Osteocyte (in vitro differentiated cells): ENCODE measurements around the gene SARS2. TPM values are rescaled to one million over a fixed set of nuclear protein-coding genes. Genes with fewer than 3 reads are reported as not detected.

Experiments
- DNase-seq: peaks from one replicate; pipeline ENCODE4 v3.0.0; 2021; ENCODE audit warnings: mixed read lengths; ENCODE audit not compliant: unreplicated experiment; ENCODE audit errors: extremely low spot score
- H3K27ac Mint-ChIP-seq: one replicate; pipeline ENCODE4 v1.8.0; 2021; ENCODE audit warnings: mild to moderate bottlenecking, mixed read lengths; ENCODE audit not compliant: unreplicated experiment
- H3K27me3 Mint-ChIP-seq: one replicate; pipeline ENCODE4 v1.8.0; 2021; ENCODE audit warnings: mixed read lengths; ENCODE audit not compliant: unreplicated experiment
- H3K36me3 Mint-ChIP-seq: one replicate; pipeline ENCODE4 v1.8.0; 2021; ENCODE audit warnings: mixed read lengths; ENCODE audit not compliant: unreplicated experiment
- H3K4me1 Mint-ChIP-seq: one replicate; pipeline ENCODE4 v1.8.0; 2021; ENCODE audit warnings: mixed read lengths; ENCODE audit not compliant: unreplicated experiment
- H3K4me3 Mint-ChIP-seq: one replicate; pipeline ENCODE4 v1.8.0; 2021; ENCODE audit warnings: mild to moderate bottlenecking, moderate library complexity, mixed read lengths; ENCODE audit not compliant: unreplicated experiment
- H3K9me3 Mint-ChIP-seq: one replicate; pipeline ENCODE4 v1.8.0; 2021; ENCODE audit warnings: mixed read lengths; ENCODE audit not compliant: unreplicated experiment
- CTCF ChIP-seq: fragments of 200-600 bp; sonication (generic); IDR thresholded peaks from 2 replicates; pipeline ENCODE4 v1.5.0; 2021; ENCODE audit warnings: antibody characterized with exemption, mild to moderate bottlenecking, moderate library complexity
- total RNA-seq: library from RNA; stranded (reverse); gene quantifications from 2 replicates; pipeline ENCODE4 v1.2.1, GENCODE V29; 2021

Gene SARS2
- total RNA-seq, 1 donor from 2014 or later: 26.7 TPM

- no peaks in the 10 kb centered on the region for H3K27me3 Mint-ChIP-seq
- peaks cover 28% of the 10 kb centered on the region for H3K4me1 Mint-ChIP-seq
- H3K27ac Mint-ChIP-seq: peak overlapping the region; percentile 92
- peak overlapping the region; percentile 97 for H3K4me3 Mint-ChIP-seq
- H3K36me3 Mint-ChIP-seq: no peaks in the 10 kb centered on the region
- no peak for DNase-seq
- no peak for TF ChIP-seq CTCF
- no peaks in the 10 kb centered on the region for H3K9me3 Mint-ChIP-seq
Observed at GRCh38 chr19:38900202-38900629, 30.3 kb downstream of the SARS2 start.

GRCh38 chr19:38899447-38900201 lies 30.9 kb downstream of the SARS2 start, which contains the start of the genes NFKBIB and SIRT2:
Gene NFKBIB, plus strand, starts transcription at chr19:38899969. Its CDS starts 64 bp downstream, at chr19:38900033.
Gene SIRT2, minus strand, starts transcription at chr19:38899618. Its CDS starts 97 bp downstream, at chr19:38899521.
- no peaks in the 10 kb centered on the region for H3K9me3 Mint-ChIP-seq
- peaks cover 28% of the 10 kb centered on the region for H3K4me1 Mint-ChIP-seq
- TF ChIP-seq CTCF: no peak
- DNase-seq: peak; percentile 99
- H3K27me3 Mint-ChIP-seq: no peaks in the 10 kb centered on the region
- H3K36me3 Mint-ChIP-seq: no peaks in the 10 kb centered on the region
- peak within 1 kb of the TSS; percentile 97 for H3K4me3 Mint-ChIP-seq
- H3K27ac Mint-ChIP-seq: peak within 1 kb of the TSS; percentile 92

DNA sequence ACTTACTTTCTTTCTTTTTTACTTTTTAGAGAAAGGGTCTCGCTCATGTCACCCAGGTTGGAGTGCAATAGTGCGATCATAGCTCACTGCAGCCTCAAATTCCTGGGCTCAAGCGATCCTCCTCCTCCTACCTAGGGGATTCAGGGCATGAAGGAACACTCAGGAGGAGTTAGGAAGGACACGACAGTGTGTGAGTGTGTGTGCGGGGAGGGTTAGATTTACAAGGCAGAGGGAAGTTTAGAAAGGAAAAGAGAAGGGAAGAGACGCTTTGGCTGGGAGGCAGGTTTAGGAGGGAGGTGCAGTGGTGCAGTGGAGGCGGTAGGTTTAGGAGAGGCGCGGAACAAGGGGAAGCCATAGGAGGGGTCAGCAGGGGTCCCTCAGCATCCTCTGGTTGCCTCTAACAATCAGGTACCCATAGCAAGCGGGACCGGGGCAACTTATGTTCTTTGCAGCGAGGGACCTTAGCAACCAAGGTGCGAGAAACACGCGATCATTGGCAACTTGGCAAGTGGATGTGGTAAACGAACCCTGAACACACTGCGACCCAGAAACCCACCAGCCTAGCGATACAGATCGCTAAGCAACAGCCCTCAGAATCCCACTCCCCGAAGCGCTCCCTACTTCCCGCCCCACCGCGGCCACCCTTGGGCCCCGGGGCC lies 31.6 kb downstream of the SARS2 start:
- H3K9me3 Mint-ChIP-seq: no peaks in the 10 kb centered on the region
- H3K27me3 Mint-ChIP-seq: no peaks in the 10 kb centered on the region
- no peaks in the 10 kb centered on the region for H3K36me3 Mint-ChIP-seq
- TF ChIP-seq CTCF: no peak
- no peak for DNase-seq
- H3K27ac Mint-ChIP-seq: peak overlapping the region; percentile 91
- H3K4me1 Mint-ChIP-seq: peaks cover 28% of the 10 kb centered on the region
- peak overlapping the region; percentile 97 for H3K4me3 Mint-ChIP-seq

GRCh38 chr19:38894968-38895367 lies 35.6 kb downstream of the SARS2 start:
- peaks cover 6% of the 10 kb centered on the region for H3K36me3 Mint-ChIP-seq
- H3K27me3 Mint-ChIP-seq: no peaks in the 10 kb centered on the region
- H3K27ac Mint-ChIP-seq: no peak overlapping the region
- DNase-seq: no peak
- H3K9me3 Mint-ChIP-seq: no peaks in the 10 kb centered on the region
- no peak for TF ChIP-seq CTCF
- H3K4me3 Mint-ChIP-seq: no peak overlapping the region
- H3K4me1 Mint-ChIP-seq: peaks cover 15% of the 10 kb centered on the region

- H3K27me3 Mint-ChIP-seq: no peaks in the 10 kb centered on the region
- no peak overlapping the region for H3K4me3 Mint-ChIP-seq
- TF ChIP-seq CTCF: no peak
- peaks cover 10% of the 10 kb centered on the region for H3K4me1 Mint-ChIP-seq
- H3K27ac Mint-ChIP-seq: no peak overlapping the region
- H3K9me3 Mint-ChIP-seq: no peaks in the 10 kb centered on the region
- H3K36me3 Mint-ChIP-seq: peaks cover 9% of the 10 kb centered on the region
- no peak for DNase-seq
Observed at GRCh38 chr19:38893341-38893771, 37.2 kb downstream of the SARS2 start.
